Measurements from ENCODE around the gene TESMIN.

The TESMIN gene

GRCh38 chr11:68759991-68760390 is 8.7 kb upstream of the TESMIN start:
- DNase-seq = no peak

GRCh38 chr11:68757711-68758110 is 6.4 kb upstream of the TESMIN start:
- DNase-seq = no peak

GRCh38 chr11:68756171-68756766 is 4.9 kb upstream of the TESMIN start:
- no peak for DNase-seq

DNA sequence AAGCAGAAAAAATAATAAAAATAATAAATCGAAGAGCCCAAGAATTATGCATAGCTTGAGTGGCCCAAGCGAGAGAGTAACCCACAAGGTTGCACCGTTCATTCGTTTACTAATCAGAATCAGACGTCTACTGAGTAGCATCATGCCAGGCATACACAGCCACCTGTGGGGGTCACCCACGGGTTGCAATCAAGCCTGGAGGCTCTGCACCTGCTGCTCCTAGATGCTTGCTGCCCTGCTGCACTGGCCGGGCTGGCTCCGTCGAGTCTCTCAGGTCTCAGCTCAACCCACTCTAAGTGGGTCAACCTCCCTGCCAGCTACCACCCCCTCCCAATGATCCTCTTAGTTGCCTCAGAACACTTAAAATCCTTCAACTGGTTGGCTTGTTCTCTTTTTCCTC is 2.0 kb upstream of the TESMIN start:
- no peak for DNase-seq

GRCh38 chr11:68751004-68751325 is 355 bp downstream of the TESMIN start:
- no peak for DNase-seq

- no peak for DNase-seq
Measured at GRCh38 chr11:68750195-68751003, 921 bp downstream of the TESMIN start.

- DNase-seq = no peak
Measured at GRCh38 chr11:68749229-68750123, 1.8 kb downstream of the TESMIN start.

- DNase-seq = no peak
Measured at GRCh38 chr11:68748061-68748460, 3.3 kb downstream of the TESMIN start.

DNA sequence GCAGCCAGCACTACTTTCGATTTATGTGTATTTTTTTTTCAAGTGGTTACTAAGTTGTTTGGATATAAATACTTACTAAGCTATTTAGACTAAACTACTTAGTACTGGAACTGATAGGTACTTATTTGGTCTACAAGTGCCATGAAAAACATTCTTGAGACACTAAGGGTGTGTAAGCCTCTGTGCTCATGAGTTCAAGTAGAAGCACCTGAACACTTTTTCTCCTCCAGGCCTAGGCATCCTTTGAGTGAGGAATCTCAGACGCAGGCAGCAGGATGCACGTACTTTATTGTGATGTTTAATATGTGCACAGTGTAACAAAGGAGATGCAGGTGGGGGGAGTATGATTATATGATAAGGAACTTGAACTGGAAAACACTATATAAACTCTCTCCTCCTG is 7.8 kb downstream of the TESMIN start:
- DNase-seq = no peak

DNA sequence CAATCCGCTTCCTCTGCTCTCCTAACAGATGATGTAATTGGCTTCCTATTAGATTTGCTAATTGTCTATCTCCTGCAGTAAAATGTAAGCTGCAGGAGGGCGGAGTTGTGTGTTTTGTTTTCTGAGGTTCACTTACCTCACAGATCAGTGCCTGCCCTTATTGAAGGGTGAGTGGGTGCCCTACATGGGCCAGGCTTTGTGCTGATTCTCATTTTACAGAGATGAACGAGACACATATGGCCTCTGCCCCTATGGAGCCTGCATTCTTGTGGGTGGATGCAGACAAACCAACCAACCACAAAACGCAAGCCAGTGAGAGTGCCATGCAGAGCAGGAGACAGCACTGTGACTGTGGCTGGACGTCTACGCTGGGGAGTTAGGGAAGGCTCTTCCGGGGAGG is 9.9 kb downstream of the TESMIN start:
- DNase-seq = no peak

- no peak for DNase-seq
Measured at GRCh38 chr11:68735646-68736045, 15.7 kb downstream of the TESMIN start.

DNA sequence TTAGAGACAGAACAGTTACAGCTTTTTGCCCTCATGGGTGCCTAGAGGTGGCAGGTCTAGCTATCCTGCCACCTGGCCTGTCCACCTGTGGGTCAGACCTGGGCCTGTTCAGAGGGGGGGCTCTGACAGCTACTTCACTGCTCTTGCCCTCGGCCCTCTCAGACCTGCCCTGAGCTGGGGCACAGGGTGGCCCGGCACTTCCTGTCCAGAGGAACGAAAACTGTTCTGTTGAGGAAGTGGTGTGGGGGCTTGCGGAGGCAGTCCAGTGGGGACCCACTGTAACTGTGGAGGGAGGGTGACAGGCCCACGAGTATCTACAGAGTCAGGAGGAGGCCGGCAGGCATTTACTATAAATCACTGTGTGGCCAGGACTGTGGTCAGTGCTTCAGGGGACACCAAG is 16.2 kb downstream of the TESMIN start:
- no peak for DNase-seq

DNA sequence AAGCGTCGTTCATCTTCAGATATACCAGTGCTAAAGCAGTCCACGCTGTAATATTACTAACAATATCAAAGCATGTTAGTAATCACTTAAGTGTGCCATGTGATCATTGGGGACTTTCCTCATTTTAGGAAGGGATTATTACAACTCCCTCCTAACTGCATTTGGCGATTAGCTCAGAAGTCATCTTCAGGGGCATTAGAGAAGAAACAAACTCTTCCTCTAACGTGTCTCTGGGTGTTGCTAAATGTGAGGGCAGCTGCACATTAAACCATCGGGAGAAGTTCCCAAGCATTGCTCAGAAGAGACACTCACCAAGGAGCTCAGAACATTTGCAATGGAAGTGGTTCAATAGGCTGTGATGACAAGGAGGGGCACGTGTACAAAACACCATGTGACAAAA is 17.2 kb downstream of the TESMIN start:
- no peak for DNase-seq

DNA sequence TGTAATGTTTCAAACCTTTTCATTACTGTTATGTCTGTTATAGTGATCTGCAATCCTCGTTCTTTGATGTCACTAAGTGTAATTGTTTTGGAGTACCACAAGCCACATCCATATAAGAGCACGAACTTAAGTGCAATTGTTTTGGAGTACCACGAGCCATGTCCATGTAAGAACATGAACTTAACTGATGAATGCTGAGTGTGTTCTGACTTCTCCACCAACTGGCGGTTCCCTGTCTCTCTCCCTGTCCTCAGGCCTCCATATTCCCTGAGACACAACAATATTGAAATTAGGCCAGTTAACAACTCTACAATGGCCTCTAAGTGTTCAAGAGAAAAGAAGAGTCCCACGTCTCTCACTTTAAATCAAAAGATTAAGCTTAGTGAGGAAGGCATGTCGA is 23.5 kb downstream of the TESMIN start:
- DNase-seq = no peak

GRCh38 chr11:68724293-68724692 is 27.0 kb downstream of the TESMIN start:
- no peak for DNase-seq

DNA sequence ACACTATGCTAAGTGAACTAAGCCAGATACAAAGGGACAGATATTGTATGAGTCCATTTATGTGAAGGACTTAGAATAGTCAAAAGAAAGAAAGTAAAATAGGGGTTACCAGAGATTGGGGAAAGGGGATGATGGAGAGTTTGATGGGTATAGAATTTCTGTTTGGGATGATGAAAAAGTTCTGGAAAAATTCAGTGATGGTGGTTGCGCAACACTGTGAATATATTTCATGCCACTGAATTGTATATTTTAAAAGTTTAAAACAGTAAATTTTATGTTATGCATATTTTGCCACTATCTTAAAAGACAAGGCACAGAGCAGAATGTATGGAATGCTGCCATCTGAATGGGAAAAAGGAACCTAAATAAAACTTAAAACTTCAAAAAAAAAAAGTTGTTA is 29.2 kb downstream of the TESMIN start:
- no peak for DNase-seq

DNA sequence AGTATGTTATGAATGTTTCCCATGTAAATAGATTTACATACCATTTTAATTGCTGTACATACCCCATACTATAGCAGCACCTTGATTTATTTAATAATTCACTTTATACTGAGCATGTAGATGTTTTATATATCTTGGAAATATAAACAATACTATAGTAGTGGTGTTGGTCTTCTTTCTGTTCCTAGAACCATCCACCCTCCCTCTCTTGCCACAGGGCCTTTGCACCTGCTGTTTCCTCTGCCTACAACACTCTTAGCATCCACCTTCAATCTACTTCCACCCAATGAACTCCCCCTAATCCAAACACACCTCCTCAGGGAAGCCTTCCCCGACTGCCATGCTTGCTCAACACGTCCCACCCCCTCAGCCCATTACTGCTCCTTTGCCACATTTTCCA is 30.2 kb downstream of the TESMIN start:
- no peak for DNase-seq

DNA sequence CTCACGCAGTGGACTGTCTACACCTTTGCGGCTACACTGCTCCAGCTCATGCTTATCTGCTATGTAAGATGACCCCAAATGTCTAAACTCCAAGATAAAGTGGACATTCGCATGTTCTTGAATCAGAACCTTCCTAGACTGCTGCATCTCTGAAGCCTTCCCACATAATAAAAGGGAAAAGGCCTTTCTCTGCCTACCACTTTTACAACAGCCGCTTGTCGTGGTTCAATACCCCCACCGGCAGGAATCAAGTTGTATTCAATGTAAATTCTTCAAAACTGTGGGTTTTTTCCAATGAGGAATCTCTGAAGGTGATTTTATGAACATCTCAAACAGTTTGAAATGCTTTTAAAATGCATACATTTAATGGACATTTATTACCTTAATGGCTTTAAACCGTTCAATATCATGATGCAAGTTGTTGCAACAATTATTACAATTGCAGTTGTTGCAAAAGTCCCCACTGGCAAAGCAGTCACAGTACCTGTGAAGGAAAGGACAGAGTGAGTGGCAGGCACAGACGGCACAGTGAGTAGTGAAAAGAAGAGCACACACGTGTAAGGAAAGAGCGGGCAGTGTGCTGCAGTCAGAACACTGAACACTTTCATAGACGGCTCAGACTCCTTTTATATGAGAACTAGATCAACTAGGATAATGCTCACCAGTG is 35.7 kb downstream of the TESMIN start:
- DNase-seq = no peak

GRCh38 chr11:68714060-68714856 is 37.1 kb downstream of the TESMIN start:
- no peak for DNase-seq

- DNase-seq = no peak
Measured at GRCh38 chr11:68711114-68711513, 40.2 kb downstream of the TESMIN start.

DNA sequence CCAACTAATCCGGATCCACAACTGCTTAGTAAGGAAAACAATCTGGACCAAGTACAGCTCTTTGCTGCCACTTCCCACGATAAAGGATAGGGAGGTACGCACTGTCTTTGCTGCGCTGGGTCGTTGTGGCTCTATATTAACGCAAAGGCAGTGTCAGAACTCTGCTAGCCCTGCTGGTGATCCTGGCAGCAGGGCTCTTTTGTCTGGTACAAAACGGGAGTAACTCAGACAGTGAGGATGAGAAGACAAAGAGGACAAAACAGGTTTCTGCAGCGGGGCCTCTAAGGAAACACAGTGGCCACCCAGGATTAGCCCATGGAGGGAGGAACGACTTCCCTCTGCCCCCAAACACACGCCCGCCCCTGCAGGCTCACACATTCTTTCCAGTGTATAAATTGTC is 40.9 kb downstream of the TESMIN start:
- DNase-seq = no peak

GRCh38 chr11:68709062-68709461 is 42.3 kb downstream of the TESMIN start:
- no peak for DNase-seq

DNA sequence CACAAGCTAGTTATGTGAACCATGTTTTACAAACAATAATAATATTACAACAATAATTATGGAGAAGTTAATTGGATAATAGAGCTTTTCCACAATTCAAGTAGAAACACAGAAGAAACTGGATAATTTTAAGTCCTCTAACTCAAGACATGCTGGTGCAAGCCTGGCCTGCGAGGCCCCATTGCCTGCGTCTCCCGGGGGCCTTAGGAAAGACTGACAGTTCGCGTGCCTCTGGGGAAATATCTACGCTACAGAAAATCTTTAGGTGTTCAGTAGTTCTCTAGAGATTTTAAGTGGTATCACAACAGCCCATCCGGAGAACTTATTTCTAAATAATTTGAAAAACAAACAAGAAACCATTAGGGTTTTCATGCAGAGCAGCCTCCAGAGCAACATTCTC is 43.8 kb downstream of the TESMIN start:
- DNase-seq = no peak
